HG03558 (cell line): Measurements from ENCODE around the gene DCC.
"Not testable (repeated sequence)": the region's sequence is repeated elsewhere in the genome, so short reads cannot be mapped to it uniquely, and the experiment has no call there.

Experiments used
- ATAC-seq: cut with Tn5 transposase; IDR thresholded peaks from one replicate; pipeline ENCODE4 v1.9.1; 2021; ENCODE audit warnings: moderate number of reproducible peaks; ENCODE audit not compliant: unreplicated experiment; ENCODE audit errors: extremely low read depth

DCC gene

GRCh38 chr18:53441761-53442414 lies 1101.9 kb downstream of the DCC start:
- no peak for ATAC-seq

DNA sequence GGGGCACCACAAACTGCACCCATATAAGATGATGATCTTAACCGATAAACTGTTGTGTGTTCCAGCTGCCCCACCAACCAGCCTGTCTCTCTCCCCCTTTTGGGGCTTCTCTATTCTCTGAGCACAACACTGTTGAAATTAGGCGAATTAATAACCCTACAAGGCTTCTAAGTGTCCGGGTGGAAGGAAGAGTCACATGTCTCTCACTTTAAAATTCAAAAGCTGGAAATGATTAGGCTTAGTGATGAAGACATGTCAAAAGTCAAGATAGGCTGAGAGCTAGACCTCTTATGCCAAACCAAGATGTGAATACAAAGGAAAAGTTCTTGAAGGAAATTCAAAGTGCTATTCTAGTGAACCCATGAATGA lies 1102.4 kb downstream of the DCC start:
- no peak for ATAC-seq

DNA sequence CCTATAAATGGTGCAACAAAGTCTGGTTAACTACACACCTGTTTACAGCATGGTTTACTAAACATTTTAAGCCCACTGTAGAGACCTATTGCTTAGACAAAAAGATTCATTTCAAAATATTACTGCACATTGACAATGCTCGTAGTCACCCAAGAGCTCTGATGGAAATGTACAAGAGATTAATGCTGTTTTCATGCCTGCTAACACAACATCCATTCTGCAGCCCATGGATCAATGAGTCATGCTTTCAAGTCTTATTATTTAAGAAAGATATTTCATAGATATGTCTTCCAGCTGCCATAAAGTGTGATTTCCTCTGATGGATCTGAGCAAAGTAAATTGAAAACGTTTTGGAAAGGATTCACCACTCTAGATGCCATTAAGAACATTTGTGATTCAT lies 1103.3 kb downstream of the DCC start:
- ATAC-seq = no peak

DNA sequence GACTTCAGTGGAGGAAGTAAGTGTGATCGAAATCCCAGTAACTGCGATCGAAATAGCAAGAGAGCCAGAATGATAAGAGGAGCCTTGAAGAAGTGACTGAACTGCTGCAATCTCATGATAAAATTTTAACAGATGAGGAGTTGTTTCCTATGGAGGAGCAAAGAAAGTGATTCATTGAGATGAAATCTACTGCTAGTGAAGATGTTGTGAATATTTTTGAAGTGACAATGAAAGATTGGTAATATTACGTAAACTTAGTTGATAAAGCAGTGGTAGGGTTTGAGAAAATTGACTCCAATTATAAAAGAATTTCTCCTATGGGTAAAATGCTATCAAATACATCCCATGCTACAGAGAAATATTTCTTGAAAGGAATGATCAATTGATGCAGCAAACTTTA lies 1103.8 kb downstream of the DCC start:
- ATAC-seq = no peak

DNA sequence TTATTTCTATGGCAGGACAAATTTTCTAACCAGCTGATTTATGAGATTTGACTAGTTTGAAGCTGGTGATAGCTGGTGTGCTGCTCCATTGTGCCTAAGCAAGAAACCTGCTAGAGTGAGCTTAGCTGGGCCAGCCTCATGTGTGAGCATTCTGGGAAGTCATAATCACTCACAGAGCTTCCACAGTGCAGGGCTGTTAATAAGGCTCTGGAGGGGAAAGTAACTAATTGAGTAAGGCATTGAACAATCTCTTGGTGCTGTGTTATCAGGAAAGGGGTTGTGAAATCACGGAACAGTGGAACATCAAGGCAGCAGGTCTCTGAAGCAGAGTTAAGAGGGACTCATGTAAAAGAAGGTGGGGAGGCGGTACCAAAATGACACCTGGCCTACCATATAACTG lies 1111.9 kb downstream of the DCC start:
- ATAC-seq = no peak

GRCh38 chr18:53457068-53457467 lies 1117.1 kb downstream of the DCC start:
- ATAC-seq = no peak

- ATAC-seq = no peak
Measured at GRCh38 chr18:53458268-53458667, 1118.3 kb downstream of the DCC start.

- ATAC-seq = no peak
Measured at GRCh38 chr18:53458944-53459580, 1119.1 kb downstream of the DCC start.

GRCh38 chr18:53467756-53468155 lies 1127.8 kb downstream of the DCC start:
- no peak for ATAC-seq

- ATAC-seq = not testable (repeated sequence)
Measured at GRCh38 chr18:53468173-53468572, 1128.2 kb downstream of the DCC start.

- no peak for ATAC-seq
Measured at GRCh38 chr18:53472546-53472945, 1132.5 kb downstream of the DCC start.

DNA sequence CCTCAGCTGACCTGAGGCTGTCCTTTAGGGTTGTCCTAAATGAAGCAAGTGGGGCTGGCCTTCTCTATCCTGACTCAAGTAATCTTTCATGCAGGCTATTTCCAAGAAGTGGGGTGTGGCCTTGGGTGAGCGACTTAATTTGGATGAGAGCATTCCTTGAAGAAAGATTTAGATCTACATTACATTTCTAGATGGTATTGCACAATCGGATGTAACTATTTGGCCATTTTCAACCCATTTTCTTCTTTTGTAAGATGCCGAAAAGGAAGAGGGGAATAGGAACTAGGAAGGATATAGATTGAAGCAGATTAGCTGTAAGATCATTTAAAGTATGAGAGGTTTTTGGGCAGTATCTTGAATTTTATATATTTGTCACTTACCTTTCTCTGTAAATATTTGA lies 1138.2 kb downstream of the DCC start:
- no peak for ATAC-seq

- ATAC-seq = no peak
Measured at GRCh38 chr18:53486296-53486695, 1146.3 kb downstream of the DCC start.

DNA sequence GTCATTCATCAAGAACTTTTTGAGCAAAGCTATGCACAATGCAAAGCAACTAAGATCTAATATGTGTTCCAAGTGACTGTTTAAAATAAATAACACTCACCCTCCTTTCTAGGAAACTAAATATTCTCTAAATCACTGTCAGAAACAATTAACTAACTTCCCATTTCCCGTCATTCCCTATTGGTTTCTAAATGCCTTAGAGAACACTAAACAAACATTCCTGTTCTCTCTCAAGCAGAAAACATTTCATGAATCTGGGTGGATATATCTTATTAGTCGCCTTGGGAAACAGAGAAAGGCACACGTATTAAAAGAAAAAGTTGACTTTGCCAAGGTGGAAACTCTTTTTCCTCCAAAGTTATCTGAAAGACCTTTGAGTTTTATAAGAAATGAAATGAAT lies 1149.3 kb downstream of the DCC start:
- no peak for ATAC-seq

DNA sequence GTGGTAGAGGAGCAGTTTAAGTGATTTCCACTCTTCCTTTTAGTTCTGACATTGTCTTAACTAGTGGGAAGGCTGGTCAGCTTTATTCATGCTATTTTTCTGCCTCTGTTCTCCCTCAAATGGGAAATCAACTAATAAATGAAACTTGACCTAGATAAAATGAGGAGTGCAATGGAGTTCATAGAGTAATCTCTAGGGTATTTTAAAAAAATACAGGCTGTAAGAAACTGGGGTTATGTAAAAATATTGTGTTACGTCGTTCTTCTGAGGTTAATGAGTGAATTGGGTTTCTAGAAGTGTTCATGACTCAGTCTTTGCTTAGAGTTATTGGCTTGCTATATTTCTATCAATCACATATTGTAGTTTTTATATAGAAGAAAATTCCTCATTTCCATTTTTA lies 1150.0 kb downstream of the DCC start:
- ATAC-seq = no peak

DNA sequence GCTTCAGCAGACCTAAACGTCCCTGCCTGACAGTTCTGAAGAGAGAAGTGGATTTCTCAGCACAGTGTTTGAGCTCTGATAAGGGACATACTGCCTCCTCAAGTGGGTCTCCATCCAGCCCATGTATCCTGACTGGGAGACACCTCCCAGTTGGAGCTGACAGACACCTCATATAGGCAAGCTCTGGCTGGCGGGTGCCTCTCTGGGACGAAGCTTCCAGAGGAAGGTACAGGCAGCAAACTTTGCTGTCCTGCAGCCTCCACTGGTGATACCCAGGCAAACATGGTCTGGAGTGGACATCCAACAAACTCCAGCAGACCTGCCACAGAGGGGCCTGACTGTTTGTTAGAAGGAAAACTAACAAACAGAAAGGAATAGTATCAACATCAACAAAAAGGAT lies 1156.0 kb downstream of the DCC start:
- no peak for ATAC-seq

- no peak for ATAC-seq
Measured at GRCh38 chr18:53503914-53504441, 1164.0 kb downstream of the DCC start.

- ATAC-seq = no peak
Measured at GRCh38 chr18:53508529-53508928, 1168.5 kb downstream of the DCC start.

GRCh38 chr18:53509886-53510285 lies 1169.9 kb downstream of the DCC start:
- ATAC-seq = no peak

DNA sequence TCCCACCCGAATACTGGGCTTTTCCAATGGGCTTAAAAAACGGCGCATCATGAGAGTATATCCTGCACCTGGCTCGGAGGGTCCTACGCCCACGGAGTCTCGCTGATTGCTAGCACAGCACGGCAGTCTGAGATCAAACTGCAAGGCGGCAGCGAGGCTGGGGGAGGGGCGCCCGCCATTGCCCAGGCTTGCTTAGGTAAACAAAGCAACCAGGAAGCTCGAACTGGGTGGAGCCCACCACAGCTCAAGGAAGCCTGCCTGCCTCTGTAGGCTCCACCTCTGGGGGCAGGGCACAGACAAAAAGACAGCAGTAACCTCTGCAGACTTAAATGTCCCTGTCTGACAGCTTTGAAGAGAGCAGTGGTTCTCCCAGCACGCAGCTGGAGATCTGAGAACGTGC lies 1171.7 kb downstream of the DCC start:
- not testable (repeated sequence) for ATAC-seq

GRCh38 chr18:53521068-53521467 lies 1181.1 kb downstream of the DCC start:
- no peak for ATAC-seq
